HG03469 (cell line): ENCODE data around the gene SPATA31E1.
"Not testable (repeated sequence)": the region's sequence is repeated elsewhere in the genome, so short reads cannot be mapped to it uniquely, and the experiment has no call there.

Source experiments
- ATAC-seq: cut with Tn5 transposase; IDR thresholded peaks from one replicate; pipeline ENCODE4 v1.9.1; 2021; ENCODE audit warnings: mild to moderate bottlenecking, moderate library complexity, moderate number of reproducible peaks; ENCODE audit not compliant: unreplicated experiment

Gene SPATA31E1

DNA sequence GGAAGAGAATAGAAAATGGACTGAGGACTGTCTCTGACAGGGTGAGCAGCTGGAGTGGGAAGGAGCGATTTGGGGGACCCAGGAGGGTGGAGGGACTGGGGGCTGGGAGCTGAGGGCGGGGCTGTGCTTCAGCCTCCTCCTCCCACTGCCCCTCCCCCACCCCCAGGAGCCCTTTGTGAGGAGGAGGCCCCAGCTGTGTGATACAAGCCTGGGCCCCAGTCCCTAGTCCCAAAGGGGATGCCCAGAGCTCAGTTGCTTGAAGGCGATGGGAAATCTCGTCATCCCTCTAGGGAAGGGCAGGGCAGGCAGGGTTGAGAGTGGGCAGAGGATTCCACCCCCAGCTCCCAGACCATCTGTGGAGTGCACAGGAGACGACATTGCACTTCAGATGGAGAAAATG is at the start of gene SPATA31E1:
Gene SPATA31E1, plus strand, starts transcription at position 251 of the 400 bp plus-strand sequence. Its CDS starts 15 bp downstream, at position 266.
- no peak for ATAC-seq

DNA sequence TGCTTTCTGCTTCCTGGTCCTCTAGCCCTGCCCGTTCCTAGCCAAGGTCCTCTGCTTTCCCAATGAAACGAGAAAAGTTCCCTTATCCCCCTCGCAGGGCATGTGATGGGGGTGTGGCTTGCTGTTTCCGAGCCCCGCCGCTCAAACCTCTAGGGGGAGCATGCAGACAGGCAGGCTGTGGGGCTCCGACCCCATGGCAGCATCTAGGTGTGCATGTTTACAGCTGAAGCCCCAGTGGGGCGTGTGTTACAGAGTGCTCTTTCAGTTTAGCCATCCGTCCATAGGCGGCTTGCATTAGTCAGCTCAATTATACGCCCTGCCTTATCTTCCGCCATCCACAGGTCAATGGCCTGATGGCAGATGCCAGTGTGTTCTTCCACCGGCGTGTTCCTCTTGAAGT is 48.3 kb upstream of the SPATA31E1 start:
- no peak for ATAC-seq

DNA sequence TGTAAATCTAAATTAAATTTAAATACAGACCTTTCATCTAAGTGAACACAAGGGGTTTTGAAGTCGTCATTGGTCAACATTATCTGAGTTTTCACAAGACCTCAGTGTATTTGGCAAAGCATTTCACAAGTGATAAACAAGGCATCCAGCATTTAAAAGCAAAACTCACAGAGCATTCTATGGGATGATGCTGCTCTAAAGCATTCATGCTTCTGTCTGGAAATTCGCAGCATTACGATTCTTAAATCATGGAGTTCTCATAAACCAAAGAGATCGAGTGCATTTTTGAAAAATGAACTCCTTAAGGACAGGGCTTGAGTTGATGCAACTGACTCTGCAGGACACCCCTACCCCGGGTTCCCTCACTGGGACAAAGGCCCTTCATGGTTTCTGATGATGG is 46.1 kb upstream of the SPATA31E1 start:
- no peak for ATAC-seq

DNA sequence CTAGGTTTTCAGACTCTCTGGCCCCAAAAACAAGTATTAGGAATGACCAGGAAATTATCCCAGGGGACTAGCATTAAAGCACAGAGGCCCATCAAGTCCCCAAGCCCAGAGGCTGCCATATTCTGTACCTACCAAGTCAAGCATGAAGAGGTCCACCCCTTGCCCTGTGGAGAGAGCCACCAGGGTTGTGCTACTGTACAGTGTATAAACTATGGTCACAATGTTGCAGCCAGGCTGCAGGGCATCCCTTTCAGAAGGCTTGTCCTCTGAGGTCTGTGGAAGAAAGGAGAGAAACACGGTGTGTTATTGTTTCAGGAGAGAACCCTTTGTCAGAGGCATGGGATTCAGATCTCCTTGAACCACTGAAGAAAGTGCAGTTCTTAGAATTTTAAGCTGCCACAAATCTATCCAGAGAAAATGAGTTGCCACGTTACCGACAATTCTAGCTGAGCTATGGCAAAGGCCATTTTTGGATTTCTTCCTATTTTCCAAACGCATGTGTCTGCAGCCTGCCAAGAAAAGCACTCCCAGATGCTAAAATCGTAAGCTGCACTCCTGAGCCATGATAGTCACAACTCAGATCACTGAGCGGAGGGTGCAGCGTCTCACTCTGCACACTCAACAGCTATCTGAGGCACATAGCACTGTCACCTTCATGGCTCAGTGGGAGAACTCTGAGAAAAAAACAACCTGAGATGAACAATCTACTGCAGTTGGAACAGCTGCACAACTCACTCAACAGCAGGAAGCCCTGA is 45.5 kb upstream of the SPATA31E1 start:
- no peak for ATAC-seq

DNA sequence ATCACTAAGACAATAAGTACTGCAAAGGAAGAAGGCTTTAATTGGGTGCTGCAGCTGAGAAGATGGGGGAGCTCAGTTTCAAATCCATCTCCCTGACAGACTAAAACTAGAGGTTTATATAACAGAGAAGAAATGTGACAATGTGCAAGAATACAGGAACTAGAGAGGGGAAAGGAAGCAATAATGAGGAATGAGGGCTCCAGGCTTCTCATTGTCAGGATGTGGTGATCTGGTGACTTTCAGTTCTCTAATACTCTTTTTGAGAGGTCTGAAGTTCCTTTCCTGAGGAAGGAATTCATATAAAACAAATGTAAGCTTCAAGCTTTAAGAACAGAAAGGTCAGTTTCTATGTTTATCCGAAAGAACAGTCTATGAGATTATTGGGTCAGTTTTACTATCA is 42.5 kb upstream of the SPATA31E1 start:
- ATAC-seq = no peak

DNA sequence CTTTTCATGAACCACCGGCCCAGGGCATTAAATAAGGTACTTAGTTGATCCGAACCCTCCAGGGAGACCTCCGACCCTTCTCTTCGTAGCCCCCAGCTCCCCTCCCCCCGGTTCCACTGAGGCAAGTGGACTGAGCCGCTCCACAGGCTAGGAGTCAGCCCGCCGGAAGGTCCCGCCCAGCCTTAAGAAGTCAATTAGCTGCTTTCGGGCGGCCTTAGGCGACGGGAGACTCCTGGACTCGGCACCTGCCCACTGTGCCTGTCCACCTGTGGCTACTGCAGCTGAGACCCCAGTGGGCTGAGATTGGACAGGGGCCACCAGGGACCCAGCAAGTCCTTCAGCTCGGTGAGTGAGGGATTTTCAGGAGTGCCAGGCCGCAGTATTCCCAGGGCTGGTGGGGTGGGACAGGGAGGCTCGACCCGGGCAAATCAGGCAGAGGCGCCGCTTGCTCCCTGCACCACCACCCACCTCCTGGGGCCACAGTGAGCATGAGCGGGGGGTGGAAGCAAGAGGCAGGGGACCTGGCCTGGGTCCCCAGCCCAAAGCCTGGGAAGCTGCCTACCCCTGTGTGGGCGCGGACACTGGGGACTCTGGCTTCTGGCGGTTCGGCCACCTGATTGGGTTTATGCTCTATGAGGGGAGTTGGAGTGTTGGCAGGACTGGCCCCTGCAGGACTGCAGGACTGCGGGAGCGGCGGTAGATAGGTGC is 39.6 kb upstream of the SPATA31E1 start:
- ATAC-seq = no peak

DNA sequence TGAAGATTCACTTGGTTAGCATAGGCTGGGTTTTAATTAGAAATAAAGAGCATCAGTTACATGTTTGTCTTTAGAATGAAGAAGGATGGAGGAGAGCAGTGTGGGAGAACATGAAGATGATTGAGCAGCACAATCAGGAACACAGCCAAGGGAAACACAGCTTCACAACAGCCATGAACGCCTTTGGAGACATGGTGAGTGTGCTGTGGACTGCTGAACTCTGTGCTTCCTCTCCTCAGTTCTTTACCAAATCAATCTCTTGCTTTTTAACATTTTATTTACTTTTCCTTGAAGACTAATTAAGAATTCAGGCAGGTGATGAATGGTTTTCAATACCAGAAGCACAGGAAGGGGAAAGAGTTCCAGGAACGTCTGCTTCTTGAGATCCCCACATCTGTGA is 38.2 kb upstream of the SPATA31E1 start:
- ATAC-seq = no peak

DNA sequence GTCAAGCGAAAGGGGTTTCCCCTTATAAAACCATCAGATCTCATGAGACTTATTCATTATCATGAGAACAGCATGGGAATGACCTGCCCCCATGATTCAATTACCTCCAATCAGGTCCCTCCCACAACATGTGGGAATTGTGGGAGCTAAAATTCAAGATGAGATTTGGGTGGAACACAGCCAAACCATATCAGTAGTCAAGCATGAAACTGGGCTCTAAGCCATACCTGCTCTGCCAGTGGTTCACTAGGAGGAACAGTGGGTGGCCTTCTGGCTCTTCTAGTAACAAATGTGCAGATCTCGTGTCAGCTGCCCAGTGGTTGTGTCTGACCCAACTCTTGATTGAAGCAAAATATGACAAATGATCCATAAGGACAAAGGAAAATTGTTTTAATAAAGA is 34.9 kb upstream of the SPATA31E1 start:
- not testable (repeated sequence) for ATAC-seq

DNA sequence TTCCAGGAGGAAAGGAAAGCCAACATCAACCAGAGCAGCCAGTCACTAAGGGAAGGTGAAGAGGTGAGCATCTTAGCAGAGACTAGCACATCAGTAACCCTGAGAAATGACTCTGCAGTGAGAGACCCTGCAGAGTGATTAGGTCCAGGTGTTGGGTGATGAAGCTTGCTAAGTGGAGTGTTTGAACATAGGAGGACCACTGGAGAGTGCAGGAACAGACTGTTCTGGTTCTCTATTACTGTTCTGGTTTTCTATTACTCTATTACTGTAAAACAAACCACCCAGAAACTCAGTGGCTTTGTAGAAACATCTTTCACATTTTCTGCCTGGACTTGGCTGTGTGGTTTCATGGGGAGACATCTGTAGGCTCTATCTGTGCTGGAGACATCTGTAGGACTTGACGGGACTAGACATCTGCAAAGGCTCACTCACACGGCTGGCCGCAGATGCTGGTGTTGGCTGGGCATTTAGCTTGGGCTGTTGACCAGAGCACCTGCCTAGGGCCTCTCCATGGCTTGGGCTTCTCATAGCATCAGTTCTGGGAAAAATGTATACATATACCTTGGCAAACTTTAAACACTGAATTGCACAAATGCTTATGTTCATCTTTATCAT is 33.4 kb upstream of the SPATA31E1 start:
- ATAC-seq = no peak

DNA sequence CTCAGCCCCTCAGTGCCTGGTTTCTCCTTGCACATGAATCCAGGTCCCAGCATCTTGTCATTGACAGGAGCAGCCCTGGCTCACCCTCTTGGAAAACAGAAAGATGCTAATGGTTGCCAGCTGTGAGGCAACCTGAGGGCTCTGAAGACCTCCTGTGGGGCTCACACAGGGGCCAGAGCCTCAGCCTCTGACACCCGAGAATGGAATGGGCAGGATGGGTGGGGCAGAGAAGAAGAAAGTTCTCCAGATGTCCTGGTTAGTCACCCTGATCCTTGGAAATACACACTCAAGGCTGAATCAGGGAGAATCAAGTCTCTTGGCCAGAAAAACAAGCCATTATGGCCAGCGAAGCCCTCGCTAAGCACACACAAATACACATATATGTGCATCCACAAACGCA is 32.3 kb upstream of the SPATA31E1 start:
- no peak for ATAC-seq

DNA sequence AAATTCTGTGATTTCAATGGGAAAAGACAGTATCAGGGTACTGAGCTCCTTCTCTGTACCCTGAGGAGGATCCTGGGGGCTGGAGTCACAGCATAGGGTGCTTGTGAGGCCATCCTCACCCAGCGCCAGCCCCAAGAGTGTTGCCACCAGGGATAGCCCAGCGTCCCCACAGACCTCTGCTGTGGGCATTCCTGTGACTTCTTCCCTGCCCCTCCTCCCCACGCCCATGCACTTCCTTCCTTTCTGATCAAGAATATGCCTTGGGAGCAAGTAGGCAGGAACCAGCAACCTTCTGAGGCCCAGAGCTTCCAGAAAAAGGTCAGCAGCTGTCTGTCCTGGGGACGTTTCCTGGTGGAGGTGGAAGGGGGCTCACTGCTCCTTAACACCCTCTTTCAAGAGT is 31.5 kb upstream of the SPATA31E1 start:
- ATAC-seq = not testable (repeated sequence)

DNA sequence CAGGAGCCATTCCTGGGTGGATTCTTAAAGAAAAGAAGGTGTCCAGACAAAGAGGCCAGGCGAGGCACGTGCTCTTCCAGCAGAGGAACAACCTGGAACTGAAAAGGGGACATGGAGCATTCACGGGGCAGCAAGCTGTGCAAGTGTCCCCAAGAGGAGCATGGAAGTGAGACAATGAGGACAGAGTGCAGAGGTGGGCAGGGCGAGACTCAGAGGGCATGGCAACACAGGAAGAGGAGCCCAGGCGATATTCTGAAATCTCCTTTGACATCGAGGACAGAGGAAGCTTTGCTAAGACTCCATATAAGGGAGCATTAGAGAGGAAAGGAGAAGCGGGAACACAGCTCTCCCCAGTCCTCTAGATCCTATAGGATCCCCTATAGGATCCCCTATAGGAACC is 29.4 kb upstream of the SPATA31E1 start:
- no peak for ATAC-seq

DNA sequence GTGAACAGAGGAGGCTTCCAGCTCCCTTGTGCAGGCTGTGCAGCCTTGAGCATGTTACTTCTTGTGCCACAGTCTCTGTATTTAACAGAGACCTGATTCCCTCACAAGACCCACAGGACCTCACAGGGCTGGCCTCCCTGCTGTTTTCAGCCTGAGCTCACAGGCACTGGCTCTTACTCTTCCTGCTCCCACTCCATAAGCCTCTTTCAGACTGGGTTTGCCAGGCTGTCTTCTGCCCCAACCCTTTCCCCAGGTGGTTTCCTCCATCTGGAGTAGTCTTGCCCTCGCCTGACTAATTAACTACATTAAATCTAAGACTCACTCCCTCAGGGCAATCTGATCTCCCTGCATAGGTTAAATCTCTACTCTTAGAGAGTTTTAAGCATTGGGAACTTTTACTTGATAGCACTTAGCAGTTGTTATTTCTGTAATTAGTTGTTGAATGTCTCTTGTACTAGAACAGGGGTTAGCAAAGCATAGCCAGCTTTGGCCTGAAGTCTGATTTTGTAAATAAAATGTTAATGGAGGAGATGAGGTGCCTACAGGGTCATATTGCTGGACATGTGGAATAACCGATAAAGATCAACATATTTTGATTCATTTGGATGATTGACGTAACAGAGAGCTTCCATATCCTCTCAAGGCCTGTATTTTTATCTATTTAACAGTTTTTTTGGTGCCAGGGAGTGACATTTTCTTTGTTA is 28.6 kb upstream of the SPATA31E1 start:
- ATAC-seq = no peak

DNA sequence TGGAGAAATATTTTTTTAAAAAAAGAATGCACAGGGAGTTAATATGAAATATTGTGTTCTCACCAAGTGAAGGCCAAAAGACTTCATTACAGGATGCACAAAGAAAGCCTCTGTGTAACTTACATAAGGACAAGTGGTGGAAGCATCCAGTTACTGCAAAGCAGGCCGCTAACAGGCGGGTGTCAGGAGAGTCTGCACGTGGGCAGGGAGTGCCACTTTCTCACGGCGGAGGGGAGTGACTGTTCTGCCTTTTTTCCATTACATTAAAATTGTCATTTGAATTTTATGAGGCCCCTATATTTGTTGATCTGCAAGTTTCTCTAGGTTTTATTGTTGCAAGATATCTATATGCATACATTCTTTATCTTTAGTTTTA is 28.1 kb upstream of the SPATA31E1 start:
- ATAC-seq = no peak

DNA sequence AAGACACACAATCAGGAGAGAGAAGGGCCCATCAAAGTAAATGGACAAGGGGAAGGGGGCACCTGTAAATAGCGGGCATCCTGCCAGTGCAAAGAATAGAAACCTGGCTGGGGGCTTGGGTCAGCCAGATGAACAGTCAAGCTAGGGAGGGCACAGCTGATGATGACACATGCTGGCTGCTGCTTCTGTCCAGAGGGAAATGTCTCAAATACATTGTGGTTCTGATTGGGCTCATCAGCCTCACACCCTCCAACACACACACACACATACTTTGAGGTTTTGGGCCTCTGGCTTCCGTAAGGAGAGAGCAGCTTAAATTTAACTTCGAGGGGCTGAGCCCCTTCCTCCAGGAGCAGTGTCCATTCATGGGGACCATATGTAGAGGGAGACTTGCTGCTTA is 27.6 kb upstream of the SPATA31E1 start:
- ATAC-seq = no peak

DNA sequence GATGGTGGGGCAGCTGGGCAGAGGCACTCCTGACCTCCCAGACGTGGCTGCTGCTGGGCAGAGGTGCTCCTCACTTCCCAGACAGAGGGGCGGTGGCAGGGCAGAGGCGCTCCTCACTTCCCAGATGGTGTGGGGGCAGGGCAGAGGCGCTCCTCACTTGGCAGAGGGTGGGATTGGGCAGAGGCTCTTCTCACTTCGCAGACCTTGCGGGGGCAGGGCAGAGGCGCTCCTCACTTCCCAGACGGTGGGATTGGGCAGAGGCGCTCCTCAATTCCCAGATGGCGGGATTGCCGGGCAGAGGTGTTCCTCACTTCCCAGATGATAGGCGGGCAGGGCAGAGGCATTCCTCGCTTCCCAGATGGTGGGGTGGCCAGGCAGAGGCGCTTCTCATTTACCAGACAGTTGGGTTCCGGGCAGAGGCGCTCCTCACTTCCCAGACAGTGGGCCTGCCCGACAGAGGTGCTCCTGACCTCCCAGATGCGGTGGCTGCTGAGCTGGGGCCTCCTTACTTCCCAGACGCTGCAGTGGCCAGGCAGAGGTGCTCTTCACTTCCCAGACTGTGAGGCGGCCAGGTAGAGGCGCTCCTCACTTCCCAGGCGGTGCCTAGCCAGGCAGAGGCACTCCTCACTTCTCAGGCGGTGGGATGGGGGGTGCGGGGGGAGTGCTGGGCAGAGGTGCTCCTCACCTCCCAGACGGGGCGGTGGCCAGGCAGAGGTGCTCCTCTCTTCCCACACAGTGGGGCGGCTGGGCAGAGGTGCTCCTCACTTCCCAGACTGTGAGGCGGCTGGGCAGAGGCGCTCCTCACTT is 25.3 kb upstream of the SPATA31E1 start:
- no peak for ATAC-seq

DNA sequence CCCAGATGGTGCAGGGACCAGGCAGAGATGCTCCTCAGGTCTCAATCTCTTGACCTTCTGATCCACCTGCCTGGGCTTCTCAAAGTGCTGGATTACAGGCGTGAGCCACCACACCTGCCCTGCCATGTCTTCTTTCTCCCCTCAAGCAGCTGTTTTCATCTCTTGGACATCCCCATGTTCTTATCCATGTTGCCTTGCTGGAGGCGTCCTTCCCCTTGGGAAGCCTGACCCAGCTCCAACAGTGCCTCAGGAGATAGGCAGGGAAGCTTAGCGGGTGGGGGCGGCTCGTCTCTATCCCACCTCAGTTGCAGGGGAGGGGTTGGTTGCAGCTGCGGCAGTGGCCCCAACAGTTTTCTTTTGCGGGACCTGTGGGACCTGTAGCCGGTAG is 24.7 kb upstream of the SPATA31E1 start:
- ATAC-seq = no peak

DNA sequence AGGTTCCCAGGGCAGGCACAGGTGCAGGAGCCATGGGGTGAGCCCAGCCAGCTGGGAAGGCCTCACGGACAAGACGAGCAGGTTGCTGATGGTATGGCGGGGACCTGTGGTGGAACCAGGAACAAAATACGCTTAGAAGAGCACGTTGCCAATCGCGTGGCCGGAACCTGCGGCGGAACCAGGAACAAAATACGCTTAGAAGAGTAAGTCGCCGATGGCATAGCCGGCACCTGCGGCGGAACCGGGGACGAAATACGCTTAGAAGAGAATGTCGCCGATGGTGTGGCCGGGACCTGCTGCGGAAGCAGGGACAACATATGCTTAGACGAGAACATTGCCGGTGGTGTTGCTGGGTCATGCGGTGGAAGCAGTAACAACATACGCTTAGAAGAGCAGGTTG is 23.5 kb upstream of the SPATA31E1 start:
- ATAC-seq = no peak

DNA sequence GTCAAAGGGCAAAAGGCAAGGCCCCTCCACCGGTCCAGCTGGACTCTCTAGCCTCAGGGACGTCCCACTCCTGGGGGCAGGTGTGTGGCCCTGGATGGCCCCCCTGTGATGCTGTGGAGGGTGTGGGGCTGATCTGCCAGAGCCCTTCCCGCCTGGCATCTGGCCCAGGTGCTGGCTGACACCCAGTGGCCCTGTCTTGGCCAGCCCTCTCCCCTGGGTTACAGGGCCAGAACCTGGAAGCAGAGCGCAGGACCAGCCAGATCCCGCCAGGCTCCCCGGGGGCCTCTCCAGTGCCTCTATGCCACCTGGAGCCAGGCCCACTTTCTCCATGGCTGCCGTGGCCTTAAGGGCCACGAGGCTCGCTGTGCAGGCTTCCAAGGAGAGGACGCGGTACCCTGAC is 22.9 kb upstream of the SPATA31E1 start:
- no peak for ATAC-seq

DNA sequence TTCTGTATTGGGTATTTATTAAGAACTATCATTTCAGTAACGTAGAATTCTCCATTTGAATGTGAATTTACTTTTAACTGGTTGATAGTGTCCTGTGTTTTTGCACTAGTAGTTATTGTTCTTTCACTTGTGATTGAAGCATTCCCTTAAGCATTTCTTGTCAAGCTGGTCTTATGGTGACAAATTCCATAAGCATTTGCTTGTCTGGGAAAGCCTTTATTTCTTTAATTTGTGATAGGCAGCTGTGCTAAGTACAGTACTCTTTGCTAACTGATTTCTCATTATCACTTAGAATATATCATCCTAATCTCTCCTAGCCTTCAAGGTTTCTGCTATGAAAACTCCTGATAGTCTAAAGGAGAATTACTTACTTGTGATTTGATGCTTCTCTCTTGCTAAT is 21.3 kb upstream of the SPATA31E1 start:
- ATAC-seq = no peak
